GM19452 (cell line): ENCODE results near the gene XIRP1.

Experiments
- ATAC-seq: cut with Tn5 transposase; IDR thresholded peaks from one replicate; pipeline ENCODE4 v1.9.1; 2021; ENCODE audit not compliant: unreplicated experiment

The XIRP1 gene

GRCh38 chr3:39144095-39144747 is 48.2 kb downstream of the XIRP1 start:
- ATAC-seq: no peak

DNA sequence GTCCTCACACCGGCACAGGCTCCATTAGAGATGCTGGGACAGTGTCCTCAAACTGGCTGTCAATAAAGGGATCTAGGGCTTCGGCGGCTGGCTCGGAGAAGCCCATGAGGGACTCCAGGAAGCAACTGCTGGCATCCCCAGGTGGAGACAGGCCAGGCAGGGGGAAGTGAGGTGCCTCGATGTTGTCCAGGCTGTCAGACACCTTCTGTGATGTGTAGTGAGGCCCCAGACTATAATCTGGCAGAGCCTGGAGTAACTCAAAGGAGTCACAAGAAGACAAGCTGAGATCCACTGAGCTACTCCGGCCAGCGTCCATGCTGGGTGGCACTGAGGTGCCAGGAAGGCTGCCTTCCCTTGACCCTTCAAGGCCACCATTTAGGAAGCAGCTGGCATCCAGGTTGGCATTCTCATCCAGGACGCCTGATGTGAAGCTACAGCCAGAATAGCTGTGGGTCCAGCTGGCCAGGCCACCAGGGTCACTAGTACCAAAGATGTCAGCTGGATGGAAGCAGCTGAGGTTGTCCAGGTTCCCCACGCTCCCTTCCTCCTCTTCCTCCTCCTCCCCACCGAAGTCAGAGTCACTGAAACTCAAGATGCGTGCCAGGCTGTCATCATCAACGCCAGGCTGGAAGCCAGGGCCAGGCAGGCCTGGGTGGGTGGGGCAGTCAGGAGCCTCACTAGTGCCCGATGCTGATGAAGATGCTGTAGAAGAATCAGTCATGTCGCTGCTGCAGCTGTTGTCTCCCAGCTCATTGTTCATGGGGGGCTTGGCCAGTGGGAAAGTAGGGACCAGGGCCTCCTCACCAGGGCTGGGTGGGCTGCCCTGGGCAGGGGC is 49.1 kb downstream of the XIRP1 start:
- ATAC-seq: no peak

DNA sequence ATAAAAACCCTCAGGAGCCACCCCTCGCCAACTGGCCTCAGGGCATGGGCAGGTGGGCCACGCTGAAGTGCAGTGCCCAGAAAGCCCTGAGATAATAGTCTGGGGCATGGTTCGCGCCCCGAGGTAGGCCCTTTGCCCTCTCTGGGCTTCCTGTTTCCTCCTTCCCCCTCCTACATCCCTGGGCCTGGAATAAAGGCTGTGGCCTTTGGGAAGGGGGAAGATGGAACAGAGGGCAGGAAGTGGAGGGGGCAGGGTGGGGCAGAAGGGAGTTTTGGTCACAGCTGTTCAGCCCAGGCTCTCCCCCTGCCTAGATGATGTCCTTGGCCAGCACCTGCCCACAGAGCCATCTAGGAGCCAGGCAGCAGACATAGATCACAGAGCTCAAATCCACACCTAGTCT is 50.3 kb downstream of the XIRP1 start:
- no peak for ATAC-seq

DNA sequence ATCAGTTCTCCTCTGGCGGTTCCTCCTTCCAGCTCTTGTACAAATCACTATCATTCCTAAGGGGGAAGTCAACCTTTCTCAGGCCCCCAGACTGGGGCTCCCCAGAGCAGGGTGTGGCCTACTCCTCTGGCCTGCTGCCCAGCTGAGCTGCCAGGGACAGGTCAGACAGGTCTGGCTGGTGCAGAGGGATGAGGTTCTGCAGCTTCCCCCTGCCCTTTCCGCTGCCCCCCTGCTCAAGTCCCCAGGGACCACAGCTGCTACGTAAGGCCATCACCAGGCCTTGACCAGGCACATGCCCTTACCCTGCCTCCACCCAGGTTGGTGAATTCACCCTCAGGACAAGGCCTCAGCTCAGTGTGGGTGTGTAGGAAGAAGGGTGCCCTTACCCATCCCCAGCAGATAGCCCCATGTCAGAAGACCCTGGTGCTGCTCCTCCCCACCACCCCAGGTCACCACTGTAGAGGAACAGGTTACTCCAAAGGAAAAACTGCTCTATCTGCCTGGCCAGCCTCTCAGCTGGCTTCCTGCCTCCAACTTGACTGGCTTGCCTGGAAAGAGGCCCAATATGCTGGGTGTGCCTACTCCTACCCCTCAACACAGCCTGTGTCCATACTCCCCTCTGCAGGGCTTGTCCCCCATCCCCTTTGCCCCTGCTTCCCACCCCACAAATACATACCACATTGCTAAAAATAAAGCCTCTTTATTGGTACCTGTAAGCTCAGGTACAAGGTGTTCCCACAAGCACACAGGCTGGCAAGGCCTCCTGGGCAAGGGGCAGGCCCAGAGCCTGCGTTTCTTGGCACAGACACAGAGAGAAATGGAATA is 51.0 kb downstream of the XIRP1 start:
- no peak for ATAC-seq

DNA sequence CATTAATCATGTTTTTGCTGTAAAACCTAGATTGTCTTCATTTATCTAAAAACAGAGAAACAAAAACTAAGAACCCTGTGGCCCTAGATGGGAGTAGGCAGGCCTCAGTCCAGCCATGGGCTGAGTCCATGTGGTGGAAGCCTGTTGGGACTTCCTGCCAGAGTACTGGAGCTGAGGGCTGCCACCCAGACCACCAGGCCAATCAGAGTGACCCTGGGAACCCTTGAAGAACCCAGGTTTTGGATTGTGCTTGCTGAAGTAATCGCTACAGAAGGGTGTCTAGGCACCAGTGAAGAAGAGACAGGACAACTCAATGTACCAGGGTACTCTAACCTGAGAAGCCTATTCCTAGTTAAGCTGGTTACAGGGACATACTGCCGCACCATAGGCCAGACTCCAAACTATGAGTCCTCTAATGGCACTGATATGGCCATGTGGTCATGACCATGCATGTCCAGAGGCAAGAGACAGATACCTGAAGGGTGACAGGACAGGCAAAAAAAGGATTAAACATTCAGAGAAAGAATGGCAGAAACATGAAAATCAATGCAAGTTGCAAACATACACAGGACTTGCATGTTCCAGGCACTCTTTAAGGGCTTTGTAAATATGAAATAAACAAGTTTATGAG is 51.9 kb downstream of the XIRP1 start:
- no peak for ATAC-seq

DNA sequence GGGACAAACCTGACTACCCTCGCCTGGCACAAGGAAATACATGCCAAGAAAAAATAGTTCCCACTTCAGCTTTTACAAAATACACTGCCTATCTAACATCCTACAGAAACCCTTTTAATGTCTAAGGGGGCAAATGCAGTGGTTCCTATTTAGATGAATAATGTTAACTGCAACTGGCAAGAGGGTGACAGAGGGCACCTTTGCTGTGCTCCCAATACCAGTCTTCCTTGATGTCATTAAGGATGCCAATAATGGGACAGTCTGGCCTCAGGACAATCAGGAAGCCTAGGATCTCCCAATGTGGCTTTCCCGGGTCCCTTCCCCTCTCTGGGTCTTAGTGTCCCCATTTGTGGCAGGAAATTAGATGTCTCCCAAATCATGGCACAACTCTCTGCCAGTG is 53.0 kb downstream of the XIRP1 start:
- ATAC-seq: no peak

DNA sequence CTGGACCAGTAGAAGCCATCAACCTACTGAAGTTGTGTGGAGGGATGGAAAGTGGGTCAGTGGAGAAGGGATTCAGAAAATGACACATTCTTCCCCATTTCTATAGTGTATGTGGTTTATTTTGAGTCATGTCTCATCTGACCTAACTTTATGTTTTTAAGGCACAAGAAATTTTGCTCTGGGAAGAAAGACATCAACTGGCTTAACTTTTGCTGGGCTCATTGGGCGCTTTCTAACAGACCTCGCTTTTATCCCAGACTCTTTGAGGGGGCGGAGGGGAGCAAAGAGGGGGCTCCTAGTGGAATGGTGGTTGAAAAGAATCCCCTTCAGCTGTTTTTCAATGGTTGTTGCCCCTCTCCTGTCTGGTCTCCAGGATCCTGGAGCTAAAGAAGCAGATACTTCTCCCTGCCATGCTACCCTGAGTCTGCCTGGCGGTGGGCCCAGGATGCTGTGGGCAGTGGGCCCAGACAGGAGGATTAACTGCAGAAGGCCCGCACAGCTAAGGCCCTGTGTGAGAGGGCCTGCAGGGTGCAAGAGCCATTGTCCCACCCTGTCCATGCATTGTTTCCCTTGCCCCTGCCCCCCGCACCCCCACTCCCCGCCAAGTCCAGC is 53.5 kb downstream of the XIRP1 start:
- ATAC-seq: no peak

DNA sequence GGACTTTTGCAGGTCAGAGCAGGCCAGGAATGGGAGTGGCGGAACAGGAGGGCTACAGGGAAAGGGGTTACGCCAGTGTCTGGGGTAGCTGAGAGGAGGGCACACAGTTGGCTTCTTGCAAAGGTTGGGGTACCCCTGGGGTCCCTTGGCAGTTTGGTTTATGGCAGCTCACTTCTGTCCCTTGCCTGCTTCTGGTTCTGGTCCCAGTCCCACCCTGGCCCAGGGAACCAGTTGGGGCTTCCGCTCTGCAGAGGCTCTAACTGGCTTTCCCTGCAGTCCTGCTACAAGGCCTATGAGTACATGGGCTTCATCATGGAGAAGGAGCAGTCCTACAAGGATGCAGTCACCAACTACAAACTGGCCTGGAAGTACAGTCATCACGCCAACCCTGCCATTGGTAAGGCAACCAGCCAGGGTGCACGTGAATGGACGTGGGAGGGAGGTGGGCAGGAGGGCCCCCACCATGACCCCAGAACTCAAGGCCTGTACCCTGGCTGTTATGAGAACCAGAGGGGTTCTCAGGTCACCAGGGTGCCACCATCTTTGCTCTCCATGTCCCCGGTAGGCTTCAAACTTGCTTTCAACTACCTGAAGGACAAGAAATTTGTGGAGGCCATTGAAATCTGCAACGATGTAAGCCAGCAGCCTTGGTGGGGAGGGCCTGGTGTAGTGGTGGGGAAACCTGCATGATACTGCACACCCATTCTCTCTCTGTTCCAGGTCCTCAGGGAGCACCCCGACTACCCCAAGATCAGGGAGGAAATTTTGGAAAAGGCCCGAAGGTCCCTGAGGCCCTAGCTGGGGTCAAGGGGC is 54.2 kb downstream of the XIRP1 start:
- no peak for ATAC-seq

- no peak for ATAC-seq
These were observed 54.9 kb downstream of the XIRP1 start for GRCh38 chr3:39137435-39137936.

DNA sequence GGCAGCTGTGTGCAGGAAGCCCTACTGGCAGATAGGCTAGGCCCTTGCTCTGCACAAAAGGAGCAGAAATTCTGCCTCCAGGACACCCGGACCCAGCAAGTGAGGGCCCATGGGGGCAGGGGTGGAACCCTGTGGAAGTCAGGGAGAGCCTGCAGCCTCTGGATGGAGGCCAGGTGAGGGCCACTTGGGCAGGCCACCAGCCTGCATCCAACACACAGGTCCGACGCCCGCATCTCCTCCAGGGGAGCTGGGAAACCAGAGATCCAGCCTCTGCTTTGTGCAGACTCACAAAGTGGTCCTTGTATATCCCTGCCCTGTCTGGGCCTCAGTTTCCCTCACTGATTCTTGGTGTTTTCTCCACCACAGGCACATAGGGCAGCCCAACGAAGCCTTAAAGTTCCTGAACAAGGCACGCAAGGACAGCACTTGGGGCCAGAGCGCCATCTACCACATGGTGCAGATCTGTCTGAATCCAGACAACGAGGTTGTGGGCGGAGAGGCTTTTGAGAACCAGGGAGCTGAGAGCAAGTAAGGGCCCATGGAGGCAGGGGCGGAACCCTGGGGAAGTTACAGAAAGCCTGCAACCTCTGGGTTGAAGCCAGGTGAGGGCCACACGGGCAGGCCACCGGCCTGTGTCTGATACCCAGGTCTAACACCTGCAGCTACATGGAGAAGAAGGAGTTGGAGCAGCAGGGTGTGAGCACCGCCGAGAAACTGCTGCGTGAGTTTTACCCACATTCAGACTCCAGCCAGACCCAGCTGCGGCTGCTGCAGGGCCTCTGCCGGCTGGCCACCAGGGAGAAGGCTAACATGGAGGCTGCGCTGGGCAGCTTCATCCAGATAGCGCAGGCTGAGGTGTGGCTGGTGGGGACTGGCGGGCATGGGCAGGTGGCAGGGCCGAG is 55.6 kb downstream of the XIRP1 start:
- ATAC-seq: no peak

GRCh38 chr3:39135170-39135805 is 57.1 kb downstream of the XIRP1 start:
- ATAC-seq: no peak

DNA sequence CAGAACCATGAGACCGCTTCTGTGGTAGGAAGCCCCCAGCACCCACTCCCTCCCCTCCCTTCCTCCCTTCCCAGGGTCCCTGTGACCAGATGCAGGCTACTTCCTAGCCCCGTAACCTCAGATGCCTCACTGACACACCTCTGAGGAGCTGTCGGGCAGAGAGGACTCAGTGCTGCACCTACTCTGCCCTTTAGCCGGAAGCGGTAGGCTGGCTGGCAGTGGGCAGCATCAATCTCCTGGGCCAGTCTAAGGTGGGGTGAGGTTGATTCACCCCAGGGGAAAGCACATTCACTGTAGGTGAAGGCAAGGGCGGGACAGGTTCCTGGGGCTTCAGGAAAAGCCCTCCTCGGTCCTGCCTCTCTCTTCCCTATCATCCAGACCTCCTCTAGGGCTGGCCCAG is 58.1 kb downstream of the XIRP1 start:
- no peak for ATAC-seq

DNA sequence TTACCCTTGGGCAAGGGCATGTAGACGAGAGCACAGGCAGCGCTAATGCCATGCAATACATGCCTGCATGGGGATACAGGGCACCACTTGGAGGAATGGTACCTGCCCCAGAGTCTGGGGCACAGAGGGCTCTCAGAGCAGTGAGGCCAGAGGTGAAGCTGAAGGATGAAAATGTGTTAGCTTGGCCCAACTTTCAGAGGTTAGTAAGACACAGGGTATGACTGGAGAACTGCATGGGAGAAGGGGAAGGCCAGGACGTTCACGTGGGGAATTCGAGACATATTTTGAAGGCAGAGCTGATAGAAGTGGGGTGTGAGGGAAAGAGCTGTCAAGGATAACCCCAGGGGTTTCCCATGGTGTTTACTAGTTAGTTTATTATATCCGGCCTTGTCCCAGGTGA is 58.6 kb downstream of the XIRP1 start:
- ATAC-seq: no peak
